Aorta (tissue), 5 donors: Measurements from ENCODE around the gene NPY. TPM values are rescaled to one million over a fixed set of nuclear protein-coding genes. Genes with fewer than 3 reads are reported as not detected.
"Not testable (repeated sequence)": the region's sequence is repeated elsewhere in the genome, so short reads cannot be mapped to it uniquely, and the experiment has no call there.

Experiments
- ATAC-seq: fragments of 200-7000 bp; cut with Tn5 transposase; one replicate; pipeline ENCODE4 v1.9.1; 2022; ENCODE audit warnings: moderate library complexity; ENCODE audit not compliant: low FRiP score
- DNase-seq, 2 donors: peaks; one replicate each; pipeline ENCODE4 v3.0.0-alpha.2; 2020
- H3K27ac ChIP-seq, 2 donors: one replicate each; pipeline ENCODE4 v1.5.1; 2013; ENCODE audit warnings: low read length in 2 of 2, mild to moderate bottlenecking in 2 of 2, moderate library complexity in 2 of 2, control low read depth in 1 of 2, inconsistent platforms in 1 of 2, low read depth in 1 of 2
- H3K27me3 ChIP-seq, 2 donors: one replicate each; pipeline ENCODE4 v1.6.1; 2013; ENCODE audit warnings: control low read depth in 1 of 2, low read length in 1 of 2, mild to moderate bottlenecking in 1 of 2, moderate library complexity in 1 of 2; ENCODE audit not compliant: insufficient read depth in 2 of 2, control insufficient read depth in 1 of 2
- H3K36me3 ChIP-seq, 2 donors: one replicate each; pipeline ENCODE4 v1.6.1; 2013; ENCODE audit warnings: control low read depth in 1 of 2, low read length in 1 of 2, mild to moderate bottlenecking in 1 of 2; ENCODE audit not compliant: insufficient read depth in 2 of 2, control insufficient read depth in 1 of 2
- H3K4me1 ChIP-seq, 2 donors: one replicate each; pipeline ENCODE4 v1.6.1; 2013; ENCODE audit warnings: low read length in 2 of 2, control low read depth in 1 of 2, mild to moderate bottlenecking in 1 of 2, moderate library complexity in 1 of 2; ENCODE audit not compliant: insufficient read depth in 2 of 2, control insufficient read depth in 1 of 2
- H3K4me3 ChIP-seq, 2 donors: one replicate each; pipeline ENCODE4 v1.5.1; 2013; ENCODE audit warnings: low read length in 2 of 2, control low read depth in 1 of 2, mild to moderate bottlenecking in 1 of 2
- H3K9me3 ChIP-seq: one replicate; pipeline ENCODE4 v1.6.1; 2013; ENCODE audit warnings: mild to moderate bottlenecking, low read length; ENCODE audit not compliant: control insufficient read depth
- WGBS, 2 donors: extraction: QIAGEN DNeasy Blood & Tissue Kit; methylation state at CpG; one replicate each; pipeline ENCODE4 v1.1.7; 2013; 5-methylcytosine and 5-hydroxymethylcytosine counted together
- intact Hi-C, 2 donors: fragments of 100-400 bp; cut with DNase I; formaldehyde crosslinking; loops; one replicate each; pipeline versions ENCODE4 v1.14.2 to v1.15.0; 2022
- long read RNA-seq, 2 donors: library from polyadenylated mRNA; unstranded; transcript quantifications; one replicate each; pipeline ENCODE4 v2.0.0, GENCODE V29; 2020 to 2021
- polyA plus RNA-seq, 2 donors: library from polyadenylated mRNA; stranded (reverse); fragments of 200-250 nt; gene quantifications; one replicate each; pipeline ENCODE4 v1.2.3, GENCODE V29; 2013
- total RNA-seq, 2 donors: library from RNA; stranded (reverse); fragmentation: NEBNext Ultra II Directional; extraction: Animal tissue kit (Norgen Biotek cat#: 25700); gene quantifications; one replicate each; pipeline ENCODE4 v1.2.1, GENCODE V29; 2021
- donor health status: healthy with polysubstance abuse.
- donor health status: Bipolar disorder and iron deficiency.
- donor health status: DM: no; HTN: no; CAD: no.
- donor health status: DM: no; HTN: no; CAD: no.
- donor health status: DM: yes; HTN: yes; CAD: no.

Gene NPY
- not detected for total RNA-seq
- polyA plus RNA-seq, result not detected
- long read RNA-seq, donor 1, result 0 reads
- long read RNA-seq, donor 2, result 0 reads

- intact Hi-C loops, result no loop called here
- Histone ChIP-seq H3K9me3 (no peaks in the 10 kb centered on the region), H3K4me3 (no peak within 1 kb of the TSS), H3K27me3 (peaks cover 0 to 2% of the 10 kb centered on the region in 2 donors), H3K36me3 (no peaks in the 10 kb centered on the region), H3K27ac (no peak within 1 kb of the TSS), H3K4me1 (no peaks in the 10 kb centered on the region)
- DNase-seq, result peak in 1 of 2 donors; percentile 77
- WGBS, 2 donors, result 1% methylated on average over 63 to 73 of the region's 73 CpGs
- ATAC-seq, result peak; percentile 49
These were observed at the start of gene NPY for GRCh38 chr7:24283897-24284698. TSS of gene NPY (plus strand) at chr7:24284190. CDS start at chr7:24285241, 1,051 bp downstream.

DNA sequence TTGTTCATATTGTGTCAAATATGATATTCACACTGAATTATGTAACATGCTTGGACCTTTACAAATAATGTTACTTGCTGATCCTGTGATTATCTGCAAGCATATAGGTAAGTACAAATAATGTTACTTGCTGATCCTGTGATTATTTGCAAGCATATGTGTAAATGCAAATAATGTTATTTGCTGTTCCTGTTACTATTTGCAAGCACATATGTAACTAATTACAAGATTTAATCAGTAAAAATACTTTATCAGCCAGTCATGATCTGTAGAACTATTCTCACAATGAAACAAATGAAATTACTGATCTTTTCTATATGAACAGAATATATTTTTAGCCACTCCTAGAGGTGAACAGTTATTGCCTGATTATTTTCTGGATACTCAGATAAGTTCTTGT lies 44.7 kb upstream of the NPY start:
- no peak overlapping the region for H3K27ac ChIP-seq
- H3K27me3 ChIP-seq, result peaks cover 0 to 1% of the 10 kb centered on the region in 2 donors
- no peaks in the 10 kb centered on the region for H3K4me1 ChIP-seq
- ATAC-seq (no peak), DNase-seq (no peak)
- no peak overlapping the region for H3K4me3 ChIP-seq
- intact Hi-C loops, result no loop called here
- no peaks in the 10 kb centered on the region for H3K9me3 ChIP-seq
- no peaks in the 10 kb centered on the region for H3K36me3 ChIP-seq

GRCh38 chr7:24241206-24241605 lies 42.8 kb upstream of the NPY start:
- no peak overlapping the region for H3K4me3 ChIP-seq
- no peaks in the 10 kb centered on the region for H3K36me3 ChIP-seq
- no peaks in the 10 kb centered on the region for H3K27me3 ChIP-seq
- H3K27ac ChIP-seq, result no peak overlapping the region
- DNase-seq, result no peak
- no peaks in the 10 kb centered on the region for H3K9me3 ChIP-seq
- no peaks in the 10 kb centered on the region for H3K4me1 ChIP-seq
- intact Hi-C loops, result no loop called here
- 84 to 86% methylated on average over 5 of the region's 5 CpGs for WGBS, 2 donors
- ATAC-seq, result no peak

- Histone ChIP-seq H3K4me3 (no peak overlapping the region), H3K9me3 (no peaks in the 10 kb centered on the region), H3K27ac (no peak overlapping the region), H3K36me3 (no peaks in the 10 kb centered on the region), H3K4me1 (no peaks in the 10 kb centered on the region), H3K27me3 (no peaks in the 10 kb centered on the region)
- WGBS, 2 donors, result 78 to 89% methylated on average over 2 of the region's 2 CpGs
- ATAC-seq (no peak), DNase-seq (no peak)
- intact Hi-C loops, result no loop called here
These were observed 39.4 kb upstream of the NPY start for GRCh38 chr7:24244554-24244953.

DNA sequence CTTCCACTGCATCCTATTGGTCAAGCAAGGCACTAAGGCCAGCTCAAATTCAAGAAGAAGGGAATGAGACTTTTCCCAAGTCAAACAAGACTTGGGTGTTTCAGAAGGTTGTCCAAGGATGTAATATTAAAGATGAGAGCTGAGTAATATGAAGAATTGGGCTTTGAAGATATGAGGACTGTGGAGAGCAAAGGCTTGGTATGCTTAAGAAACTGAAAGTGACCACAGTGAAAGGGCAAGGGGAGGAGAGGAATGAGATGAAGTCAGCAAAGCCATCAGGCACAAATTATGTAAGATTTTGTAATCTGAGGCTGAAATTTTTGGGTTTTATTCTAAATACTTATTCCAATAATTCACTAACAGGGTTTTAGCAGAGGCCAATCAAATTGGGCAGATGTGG lies 38.6 kb upstream of the NPY start:
- Histone ChIP-seq H3K36me3 (no peaks in the 10 kb centered on the region), H3K4me3 (no peak overlapping the region), H3K27me3 (no peaks in the 10 kb centered on the region), H3K27ac (no peak overlapping the region), H3K4me1 (no peaks in the 10 kb centered on the region), H3K9me3 (no peaks in the 10 kb centered on the region)
- ATAC-seq, result no peak
- intact Hi-C loops, result no loop called here
- DNase-seq, result no peak

GRCh38 chr7:24249266-24249665 lies 34.7 kb upstream of the NPY start:
- Histone ChIP-seq H3K27ac (no peak overlapping the region), H3K9me3 (peaks cover 8% of the 10 kb centered on the region), H3K36me3 (no peaks in the 10 kb centered on the region), H3K4me3 (no peak overlapping the region), H3K4me1 (no peaks in the 10 kb centered on the region), H3K27me3 (no peaks in the 10 kb centered on the region)
- DNase-seq, result no peak
- 84 to 89% methylated on average over 7 of the region's 7 CpGs for WGBS, 2 donors
- intact Hi-C loops, result no loop called here
- no peak for ATAC-seq

- DNase-seq, result no peak
- Histone ChIP-seq H3K27ac (no peak overlapping the region), H3K4me1 (no peaks in the 10 kb centered on the region), H3K27me3 (no peaks in the 10 kb centered on the region), H3K9me3 (peaks cover 8% of the 10 kb centered on the region), H3K36me3 (no peaks in the 10 kb centered on the region), H3K4me3 (no peak overlapping the region)
- WGBS, 2 donors, result 57 to 58% methylated on average over 2 of the region's 2 CpGs
- intact Hi-C loops, result no loop called here
- ATAC-seq, result no peak
These were observed 32.4 kb upstream of the NPY start for GRCh38 chr7:24251568-24251967.

DNA sequence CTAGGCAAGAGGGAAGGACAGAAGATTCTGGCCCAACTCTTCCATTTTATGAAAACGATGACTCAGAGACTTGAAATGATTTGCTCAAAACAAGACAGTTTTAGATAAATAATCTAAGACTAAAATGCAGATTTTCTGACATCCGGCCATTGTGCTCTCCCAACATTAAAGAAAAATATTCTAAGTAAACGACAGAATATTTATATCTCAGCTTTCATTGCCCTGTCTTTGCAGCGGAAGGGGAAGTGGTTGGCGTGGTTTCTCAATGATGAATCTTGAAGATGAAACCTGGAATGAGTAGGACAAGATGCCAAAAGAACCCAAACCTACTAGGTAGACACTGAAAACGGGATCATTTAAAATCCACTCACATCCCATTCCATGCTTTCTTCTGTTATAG lies 28.9 kb upstream of the NPY start:
- no peaks in the 10 kb centered on the region for H3K27me3 ChIP-seq
- no peaks in the 10 kb centered on the region for H3K36me3 ChIP-seq
- DNase-seq (no peak), ATAC-seq (no peak)
- H3K4me1 ChIP-seq, result no peaks in the 10 kb centered on the region
- no peak overlapping the region for H3K27ac ChIP-seq
- intact Hi-C loops, result no loop called here
- H3K4me3 ChIP-seq, result no peak overlapping the region
- 70 to 75% methylated on average over 6 of the region's 6 CpGs for WGBS, 2 donors
- peaks cover 12% of the 10 kb centered on the region for H3K9me3 ChIP-seq

DNA sequence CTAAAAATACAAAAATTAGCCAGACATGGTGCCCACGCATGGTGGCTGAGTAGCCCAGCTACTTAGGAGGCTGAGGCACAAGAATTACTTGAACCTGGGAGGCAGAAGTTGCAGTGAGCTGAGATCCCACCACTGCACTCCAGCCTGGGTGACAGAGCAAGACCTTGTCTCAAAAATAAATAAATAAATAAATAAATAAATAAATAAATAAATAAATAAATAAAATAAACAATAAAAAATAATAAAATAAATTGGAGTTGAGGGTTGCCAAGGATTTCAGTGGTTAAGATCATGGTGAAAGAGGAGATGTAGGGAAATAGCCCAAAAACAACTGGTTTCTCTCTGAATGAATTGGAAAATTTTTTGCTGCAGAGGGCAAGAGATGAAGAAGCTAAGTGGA lies 25.7 kb upstream of the NPY start:
- H3K4me1 ChIP-seq, DNase-seq, H3K36me3 ChIP-seq, H3K27me3 ChIP-seq, intact Hi-C loops, H3K4me3 ChIP-seq, H3K9me3 ChIP-seq, ATAC-seq, H3K27ac ChIP-seq: not testable (repeated sequence)
- WGBS, 2 donors, result 83 to 91% methylated on average over 1 of the region's 1 CpG
